Dedifferentiated amniotic fluid mesenchymal stem cell (primary cell): ENCODE measurements around the gene ANKRD12.

Experiments
- DNase-seq: peaks from one replicate; pipeline ENCODE4 v3.0.0-alpha.2; 2016; ENCODE audit errors: extremely low spot score

The ANKRD12 gene

GRCh38 chr18:9184998-9185613 is 48.5 kb downstream of the ANKRD12 start:
- DNase-seq = no peak

GRCh38 chr18:9188359-9189231 is 52.0 kb downstream of the ANKRD12 start:
- DNase-seq = no peak

- no peak for DNase-seq
Observed at GRCh38 chr18:9189491-9189890, 52.9 kb downstream of the ANKRD12 start.

- no peak for DNase-seq
Observed at GRCh38 chr18:9191658-9192256, 55.2 kb downstream of the ANKRD12 start.

- DNase-seq = no peak
Observed at GRCh38 chr18:9193031-9193430, 56.5 kb downstream of the ANKRD12 start.

GRCh38 chr18:9196568-9196967 is 60.0 kb downstream of the ANKRD12 start:
- no peak for DNase-seq

- DNase-seq = no peak
Observed at GRCh38 chr18:9199681-9200080, 63.1 kb downstream of the ANKRD12 start.

- no peak for DNase-seq
Observed at GRCh38 chr18:9201224-9201623, 64.6 kb downstream of the ANKRD12 start.

- DNase-seq = no peak
Observed at GRCh38 chr18:9204659-9205058, 68.1 kb downstream of the ANKRD12 start.

GRCh38 chr18:9206421-9206820 is 69.8 kb downstream of the ANKRD12 start:
- DNase-seq = peak; percentile 33

- DNase-seq = no peak
Observed at GRCh38 chr18:9209279-9209678, 72.7 kb downstream of the ANKRD12 start.

- DNase-seq = no peak
Observed at GRCh38 chr18:9210966-9211365, 74.4 kb downstream of the ANKRD12 start.

GRCh38 chr18:9211955-9212354 is 75.4 kb downstream of the ANKRD12 start:
- no peak for DNase-seq

- DNase-seq = no peak
Observed at GRCh38 chr18:9215221-9215933, 78.8 kb downstream of the ANKRD12 start.

GRCh38 chr18:9216459-9216858 is 79.9 kb downstream of the ANKRD12 start:
- DNase-seq = no peak

- no peak for DNase-seq
Observed at GRCh38 chr18:9217743-9218451, 81.3 kb downstream of the ANKRD12 start.

GRCh38 chr18:9221040-9221439 is 84.5 kb downstream of the ANKRD12 start:
- no peak for DNase-seq

GRCh38 chr18:9221661-9222060 is 85.1 kb downstream of the ANKRD12 start:
- no peak for DNase-seq

- DNase-seq = no peak
Observed at GRCh38 chr18:9223356-9223755, 86.8 kb downstream of the ANKRD12 start.

- no peak for DNase-seq
Observed at GRCh38 chr18:9226463-9226862, 89.9 kb downstream of the ANKRD12 start.

- DNase-seq = no peak
Observed at GRCh38 chr18:9231852-9232486, 95.4 kb downstream of the ANKRD12 start.
